GM19240 (cell line): Measurements from ENCODE around the gene ZNF777.

Experiments used
- DNase-seq: peaks from one replicate; pipeline ENCODE4 v3.0.0; 2011; ENCODE audit warnings: low spot score; ENCODE audit not compliant: insufficient read length

Gene ZNF777

GRCh38 chr7:149477494-149478443 lies 16.9 kb upstream of the ZNF777 start:
- no peak for DNase-seq

GRCh38 chr7:149476791-149477190 lies 15.9 kb upstream of the ZNF777 start:
- no peak for DNase-seq

DNA sequence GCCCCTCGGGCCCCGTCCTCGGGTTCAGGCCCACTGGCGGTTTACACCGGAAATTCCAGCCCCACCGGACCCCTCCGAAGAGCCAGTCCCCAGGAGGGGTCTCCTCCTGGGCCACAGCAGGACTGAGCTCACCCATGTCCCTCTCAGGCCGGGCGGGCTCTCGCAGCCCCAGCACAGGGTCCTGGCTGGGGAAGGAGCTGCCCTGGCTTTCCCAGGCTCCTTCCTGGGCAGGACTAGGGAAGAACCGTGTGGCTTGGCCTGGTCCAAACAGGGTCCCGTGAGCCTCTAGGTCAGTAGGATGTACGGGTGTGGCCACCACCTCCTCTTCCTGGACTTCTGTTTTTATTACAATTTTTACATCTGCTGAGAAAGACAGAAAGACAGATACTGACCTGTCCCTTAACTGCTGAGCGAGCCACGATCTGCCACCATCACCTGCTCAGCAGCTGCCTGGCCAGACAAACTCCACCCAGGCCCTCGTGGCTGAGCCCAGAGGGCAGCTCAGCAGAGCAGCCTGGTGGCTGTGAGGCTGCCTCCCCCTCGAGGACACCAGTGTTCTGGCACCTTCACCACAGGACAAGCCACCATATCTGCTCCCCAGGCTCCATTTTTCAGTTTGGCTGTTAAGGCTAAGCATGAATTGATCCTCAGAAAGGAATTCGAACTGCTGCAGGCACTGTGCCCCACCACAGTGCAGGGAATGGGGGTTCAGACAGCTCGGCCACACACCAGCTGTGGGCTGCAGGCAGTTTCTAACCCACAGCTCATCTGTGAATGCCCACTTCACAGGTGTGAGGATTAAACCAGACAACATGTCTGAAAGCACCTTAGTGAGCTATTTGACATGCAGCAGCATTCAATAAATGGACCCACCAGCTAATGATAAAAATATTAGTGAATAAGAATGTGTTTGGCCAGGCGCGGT lies 14.5 kb upstream of the ZNF777 start:
- DNase-seq: no peak

DNA sequence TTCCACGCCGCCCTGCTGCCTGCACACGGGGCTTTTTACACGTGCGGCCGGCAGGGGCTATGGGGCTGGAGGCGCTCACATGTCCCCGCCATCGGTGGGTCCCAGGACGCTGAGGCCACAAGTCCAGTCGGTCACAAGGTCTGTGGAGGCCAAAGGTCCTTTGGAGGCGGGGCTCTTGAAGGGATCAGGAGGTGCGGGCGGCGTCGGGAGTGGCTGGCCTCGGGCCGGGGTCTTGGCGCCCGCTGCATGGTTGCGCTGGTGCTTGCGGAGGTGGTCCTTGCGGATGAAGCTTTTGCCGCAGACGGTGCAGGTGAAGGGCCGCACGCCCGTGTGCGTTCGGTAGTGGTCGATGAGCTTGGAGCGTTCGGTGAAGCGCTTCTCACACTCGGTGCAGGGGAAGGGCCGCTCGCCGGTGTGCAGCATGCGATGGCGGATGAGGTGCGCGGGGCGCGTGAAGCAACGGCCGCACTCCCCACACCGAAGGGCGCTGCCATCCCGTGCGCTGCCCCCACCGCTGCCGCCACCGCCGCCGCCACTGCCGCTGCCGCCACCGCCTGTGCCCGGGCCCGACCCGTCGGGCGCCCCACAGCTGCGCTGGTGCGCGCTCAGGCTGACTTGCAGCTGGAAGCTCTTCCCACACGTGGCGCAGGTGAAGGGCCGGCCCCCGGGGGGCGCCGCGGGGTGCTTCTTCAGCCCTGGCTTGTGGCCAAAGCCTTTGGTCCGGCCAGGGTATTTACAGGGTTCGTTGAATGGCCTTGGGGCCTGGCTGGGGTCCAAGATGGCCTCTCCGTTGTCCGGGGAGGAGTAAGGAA lies 13.7 kb upstream of the ZNF777 start:
- DNase-seq: no peak

DNA sequence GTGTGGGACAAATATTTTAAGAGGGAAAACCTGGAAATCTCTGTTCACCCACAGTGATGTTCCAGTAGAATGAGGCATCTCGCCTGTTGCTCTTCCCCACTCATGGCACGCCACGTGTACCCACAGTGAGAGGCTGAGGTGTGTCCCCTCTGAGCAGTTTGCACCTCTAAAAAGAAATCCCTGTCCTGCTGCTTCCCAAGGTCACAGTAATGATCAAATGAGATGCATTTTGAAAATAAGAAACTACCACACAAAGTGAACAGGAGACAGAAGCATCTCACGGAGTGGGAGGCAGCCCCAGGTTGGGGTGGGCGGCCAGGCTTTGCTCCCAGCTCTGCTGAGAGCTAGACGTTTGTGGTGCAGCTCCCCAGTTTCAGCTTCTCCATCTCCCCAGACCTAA lies 12.4 kb upstream of the ZNF777 start:
- DNase-seq: no peak

DNA sequence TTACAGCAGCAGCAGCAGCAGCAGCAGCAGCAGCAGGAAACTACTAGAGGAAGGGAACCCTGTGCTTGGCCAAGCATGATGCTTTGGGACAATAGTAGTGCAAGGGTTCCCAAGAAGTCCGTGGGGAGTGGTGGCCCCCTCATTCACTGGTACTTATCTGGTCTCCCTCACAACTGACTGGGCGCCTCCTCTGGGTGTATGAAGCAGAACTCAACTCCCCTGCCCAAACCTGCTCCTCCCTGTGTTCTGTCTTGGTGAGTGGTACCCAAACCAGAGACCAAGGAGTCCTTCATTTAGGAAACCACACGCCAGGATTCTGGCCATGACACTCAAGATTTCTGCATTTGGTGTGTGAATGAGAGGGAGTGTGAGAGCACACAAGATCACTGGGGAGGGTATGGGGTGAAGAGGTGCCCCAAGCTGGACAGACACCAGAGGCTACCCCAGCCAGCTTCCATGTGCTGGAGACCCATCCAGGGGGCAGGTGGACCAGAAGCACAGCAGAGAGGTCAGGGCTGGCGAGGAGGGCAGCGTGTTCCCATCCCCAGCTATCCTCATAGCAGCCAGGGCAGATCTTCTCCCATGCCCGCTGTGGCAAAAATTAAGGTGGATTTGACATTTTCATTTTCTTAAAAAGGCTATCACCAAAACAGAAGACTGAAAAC lies 10.6 kb upstream of the ZNF777 start:
- DNase-seq: no peak

GRCh38 chr7:149469806-149470205 lies 8.9 kb upstream of the ZNF777 start:
- no peak for DNase-seq

- DNase-seq: no peak
Observed at GRCh38 chr7:149468208-149468607, 7.3 kb upstream of the ZNF777 start.

- no peak for DNase-seq
Observed at GRCh38 chr7:149467321-149467859, 6.5 kb upstream of the ZNF777 start.

DNA sequence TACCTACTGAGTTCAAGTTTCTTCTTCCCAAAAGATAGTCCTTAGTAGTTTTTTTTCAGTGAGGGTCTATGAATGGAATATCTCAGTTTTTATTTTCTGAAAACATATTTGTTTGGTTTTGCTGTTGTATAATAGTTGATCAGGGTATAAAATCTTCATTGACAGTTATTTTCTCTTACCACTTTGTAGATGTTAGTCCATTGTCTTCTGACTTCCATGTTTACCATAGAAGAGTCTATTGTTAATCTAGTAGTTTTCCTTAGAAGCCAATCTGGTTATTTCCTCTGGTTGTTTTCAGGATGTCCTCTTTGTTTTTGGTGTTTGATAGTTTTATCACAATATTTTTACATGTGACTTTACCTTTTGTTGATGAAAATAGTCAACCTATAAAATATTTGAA lies 5.5 kb upstream of the ZNF777 start:
- DNase-seq: no peak

DNA sequence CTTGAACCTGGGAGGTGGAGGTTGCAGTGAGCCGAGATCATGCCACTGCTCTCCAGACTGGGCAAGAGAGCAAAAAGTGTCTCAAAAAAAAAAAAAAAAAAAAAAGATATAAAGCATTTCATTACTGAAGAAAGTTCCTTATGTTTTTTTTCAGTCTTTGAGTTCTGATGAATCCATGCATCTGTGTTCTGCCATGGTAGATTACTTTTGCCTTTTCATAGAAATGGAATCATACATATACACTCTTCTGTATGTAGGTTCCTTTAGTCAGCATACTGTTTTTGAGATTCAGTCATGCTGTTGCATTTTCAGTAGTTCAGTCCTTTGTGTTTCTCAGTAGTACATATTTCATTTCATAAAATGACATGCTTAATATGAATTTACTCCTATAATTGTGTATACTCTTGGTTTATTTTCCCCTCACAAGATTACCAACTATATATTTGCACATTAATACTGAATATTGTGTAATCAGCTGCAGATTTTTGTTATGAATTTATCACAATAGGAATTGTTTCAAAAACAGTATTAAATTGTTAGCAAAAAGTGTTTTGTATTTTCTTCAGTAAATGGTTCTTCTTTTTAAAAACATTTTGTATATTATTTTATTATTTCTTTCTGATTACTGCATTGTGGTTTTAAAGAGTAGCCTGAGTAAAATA lies 2.8 kb upstream of the ZNF777 start:
- DNase-seq: no peak

DNA sequence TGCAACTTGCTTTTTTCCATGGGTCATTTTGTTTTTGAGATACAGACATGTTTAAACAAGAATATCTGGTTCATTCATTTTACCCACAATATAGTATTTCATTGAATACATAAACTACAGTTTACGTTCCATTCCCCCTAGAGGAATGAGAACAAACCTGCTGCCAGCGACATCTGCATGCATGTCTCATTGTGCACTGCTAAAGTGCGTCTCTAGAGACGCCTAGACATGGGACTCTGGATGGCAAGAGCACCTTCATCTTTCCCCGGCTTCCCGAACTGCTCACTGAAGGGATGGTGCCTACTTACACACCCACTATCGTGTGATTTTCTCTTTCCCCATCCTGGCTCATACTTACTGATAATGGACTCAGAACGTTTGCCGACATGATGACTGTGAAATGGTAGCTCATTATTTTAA lies 1.2 kb upstream of the ZNF777 start:
- no peak for DNase-seq

- peak; percentile 46 for DNase-seq
Observed at GRCh38 chr7:149459540-149460452, 1.1 kb downstream of the ZNF777 start.

DNA sequence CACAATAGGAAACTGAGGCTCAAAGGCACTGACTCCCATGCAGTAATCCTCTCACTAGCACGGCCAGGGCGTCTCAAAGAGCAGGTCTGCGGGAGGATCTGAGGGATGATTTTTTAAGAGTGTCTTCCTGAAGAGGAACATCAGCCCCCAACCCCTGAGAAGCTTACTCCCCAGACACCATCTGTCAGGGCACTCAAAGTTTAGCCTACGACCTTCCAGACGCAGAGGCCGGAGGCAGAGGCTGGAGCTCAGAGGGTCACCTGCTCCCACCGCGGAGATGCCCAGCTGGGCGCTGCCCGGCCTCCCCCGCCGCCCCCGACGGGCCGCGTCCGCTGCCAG lies 1.7 kb downstream of the ZNF777 start:
- DNase-seq: no peak

DNA sequence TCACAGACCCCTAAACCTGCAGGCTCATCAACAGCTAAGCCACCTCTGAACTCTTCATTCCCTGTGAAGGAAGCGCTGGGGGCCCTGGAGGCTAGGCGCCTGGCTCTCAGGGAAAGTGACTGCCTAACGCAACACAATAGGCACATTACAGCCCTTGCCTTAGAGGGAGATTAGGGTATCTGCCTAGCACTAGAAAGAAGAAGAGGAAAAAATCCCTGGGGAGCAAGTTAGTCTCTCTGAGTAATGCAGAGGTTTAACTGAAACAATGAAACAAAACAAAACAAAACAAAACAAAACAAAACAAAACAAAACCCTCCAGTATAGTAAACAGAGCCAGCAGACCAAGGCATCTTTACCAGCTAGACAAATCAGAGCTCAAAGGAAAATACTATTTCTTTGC lies 2.6 kb downstream of the ZNF777 start:
- no peak for DNase-seq

DNA sequence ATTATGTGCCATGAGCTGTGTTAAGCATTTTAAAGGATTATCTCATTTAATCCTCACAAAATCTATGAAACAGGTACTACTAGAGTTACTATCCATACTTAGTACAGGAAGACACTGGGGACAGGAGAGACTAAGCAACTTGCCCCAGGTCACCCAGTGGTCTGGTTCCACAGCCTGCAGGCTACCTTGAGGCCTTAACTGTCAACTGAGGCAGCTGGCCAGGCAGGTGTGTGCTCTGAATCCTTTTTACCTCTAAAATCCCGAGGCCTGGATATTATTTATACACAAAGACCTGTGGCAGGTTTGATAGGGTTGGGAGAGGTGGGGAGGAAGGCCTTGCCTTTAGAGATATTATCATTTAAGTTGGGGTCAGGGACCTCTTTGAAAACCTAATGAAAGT lies 3.1 kb downstream of the ZNF777 start:
- DNase-seq: no peak

DNA sequence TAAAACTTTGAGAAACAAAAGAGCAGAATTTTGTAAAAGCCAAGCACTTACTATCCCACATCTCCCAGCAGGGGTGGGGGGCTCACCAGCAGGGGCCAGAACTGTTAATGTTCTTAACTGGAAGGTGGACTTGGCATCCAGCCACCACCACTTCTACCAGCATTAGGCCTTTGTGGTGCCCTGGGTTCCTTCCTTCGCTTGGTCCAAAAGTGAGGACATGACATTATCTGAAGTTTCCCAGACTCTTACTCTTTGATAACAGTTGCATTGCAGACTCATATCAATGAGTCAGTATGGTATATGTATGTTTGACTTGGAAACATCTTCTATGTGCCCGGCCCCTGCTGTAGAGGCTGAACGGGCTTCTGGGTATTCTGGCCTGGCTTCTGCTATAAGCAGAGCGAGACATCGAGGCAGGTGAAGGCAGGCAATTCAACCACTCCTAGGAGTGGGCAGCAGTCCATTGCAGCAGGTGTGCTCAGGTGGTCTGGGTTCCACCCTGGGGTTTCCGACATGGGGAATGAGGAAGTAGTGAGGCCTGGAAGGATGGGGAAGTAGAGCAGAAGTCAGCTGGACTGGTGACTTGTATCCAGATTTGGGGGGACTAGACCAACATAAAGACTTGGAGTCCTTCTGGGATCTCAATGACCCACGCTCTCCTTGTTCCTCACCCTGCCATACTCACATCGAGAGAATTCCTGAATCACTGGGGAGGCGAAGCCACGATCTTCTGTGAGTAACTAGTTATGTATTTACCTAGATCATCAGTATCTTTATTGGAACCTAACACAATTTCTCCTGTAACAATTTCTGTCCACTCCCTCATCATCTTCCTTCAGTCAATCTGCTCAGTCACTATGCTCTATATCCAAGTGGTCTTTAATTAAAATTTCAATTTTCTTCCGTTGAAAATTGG lies 4.1 kb downstream of the ZNF777 start:
- no peak for DNase-seq
